ENCODE results near the gene SPECC1L. TPM values are rescaled to one million over a fixed set of nuclear protein-coding genes. Genes with fewer than 3 reads are reported as not detected.

The SPECC1L gene
- total and polyA plus RNA-seq, 2 of the 8 experiments (the other 6 are each of a cell fraction or from before 2014, with no cell fraction given), result 15.7 to 61.6 TPM

GRCh38 chr22:24455039-24455438 lies 184.4 kb downstream of the SPECC1L start:
- Histone ChIP-seq H3K4me3 (ENCODE audit: extremely low read depth in 1 of 4, insufficient read depth in 2 of 4, low read depth in 3 of 4, low read length in 4 of 4) (no peak overlapping the region), H3K18ac (ENCODE audit: extremely low read depth, low read length) (no peak overlapping the region), H3K56ac (replicated peaks; ENCODE audit: insufficient read length, low read depth, low read length) (no peak overlapping the region), H3K9me3 (ENCODE audit: insufficient read depth in 2 of 2, low read depth in 1 of 2, low read length in 1 of 2) (no peaks in the 10 kb centered on the region), H4K20me1 (replicated peaks in 1 of 2; ENCODE audit: control insufficient read depth in 1 of 2, insufficient read depth in 2 of 2, low read length in 2 of 2) (no peaks in the 10 kb centered on the region), H2AK5ac (ENCODE audit: low read depth, low read length) (no peak overlapping the region), H3K27ac (ENCODE audit: low read depth, low read length) (no peak overlapping the region), H3K9ac (replicated peaks in 1 of 4; ENCODE audit: extremely low read depth in 1 of 4, low read depth in 3 of 4, low read length in 3 of 4) (no peak overlapping the region), H3K23me2 (ENCODE audit: low read depth, low read length) (no peaks in the 10 kb centered on the region), H2BK20ac (ENCODE audit: low read length) (no peak overlapping the region), H3K14ac (ENCODE audit: insufficient read length) (no peak overlapping the region), H4K5ac (ENCODE audit: insufficient read length, low read depth, low read length) (no peak overlapping the region), H4K8ac (ENCODE audit: extremely low read depth, insufficient read depth, low read length) (no peak overlapping the region; the same call in 1 of the 2 replicates), H3K79me2 (ENCODE audit: control insufficient read depth in 1 of 2, insufficient read depth in 2 of 2, low read length in 2 of 2) (no peaks in the 10 kb centered on the region), H3K4me1 (replicated peaks in 1 of 4; ENCODE audit: control insufficient read depth in 3 of 4, insufficient read depth in 4 of 4, low read length in 3 of 4) (no peaks in the 10 kb centered on the region), H3K79me1 (ENCODE audit: low read depth, low read length) (no peaks in the 10 kb centered on the region), H3K36me3 (ENCODE audit: control insufficient read depth in 2 of 4, insufficient read depth in 4 of 4, low read length in 3 of 4) (no peaks in the 10 kb centered on the region), H2AFZ (ENCODE audit: low read length) (no peak overlapping the region), H2BK12ac (ENCODE audit: low read depth, low read length) (no peak overlapping the region), H3K4me2 (ENCODE audit: insufficient read depth in 1 of 2, low read depth in 2 of 2, low read length in 2 of 2) (no peak overlapping the region), H2BK15ac (ENCODE audit: low read length) (no peak overlapping the region), H2BK5ac (ENCODE audit: low read depth, low read length) (no peak overlapping the region), H3K27me3 (replicated peaks in 1 of 4; ENCODE audit: control insufficient read depth in 3 of 4, extremely low read depth in 1 of 4, insufficient read depth in 3 of 4, low read length in 3 of 4) (no peaks in the 10 kb centered on the region; a peak in 1 of 7 replicates), H4K91ac (replicated peaks; ENCODE audit: insufficient read length, low read length) (no peak overlapping the region), H3K23ac (ENCODE audit: insufficient read length) (no peak overlapping the region), H3K4ac (replicated peaks; ENCODE audit: insufficient read length, low read depth, low read length) (no peak overlapping the region), H2BK120ac (replicated peaks; ENCODE audit: low read depth, low read length) (no peak overlapping the region)
- POLR2A ChIA-PET (ENCODE audit: partially characterized antibody), result no interaction called here
- CTCF ChIA-PET (ENCODE audit: partially characterized antibody), result interaction anchor here (0.9 to 3.7 kb wide), 3 partner anchors 33 to 52 kb away, joined by 4 to 12 read pairs (median 6); no protein-coding TSS in a partner anchor
- FAIRE-seq (no peak), DNase-seq (ENCODE audit: low read depth in 1 of 2, low spot score in 2 of 2) (no peak)
- 83% methylated on average over 4 of the region's 4 CpGs; no CpG with 5 or more reads in 1 of the 2 experiments for WGBS, 2 experiments (ENCODE audit: extremely low coverage in 1 of 2, insufficient coverage in 1 of 2, insufficient read length in 1 of 2, insufficient replicate concordance in 2 of 2, low coverage in 1 of 2, low lambda C conversion rate in 2 of 2, missing lambda C conversion rate in 1 of 2)
- TF ChIP-seq YY1 (IDR thresholded peaks at IDR 0.05; ENCODE audit: low read depth, low read length), result no peak
- TF ChIP-seq GABPA (IDR thresholded peaks at IDR 0.05; ENCODE audit: borderline replicate concordance, insufficient read depth, low read length), result no peak
- TF ChIP-seq MAX (IDR thresholded peaks at IDR 0.05), result no peak
- TF ChIP-seq SP2 (IDR thresholded peaks at IDR 0.05; ENCODE audit: low read length), result no peak
- TF ChIP-seq HDAC6 (IDR thresholded peaks at IDR 0.05; ENCODE audit: low read depth, low read length), result no peak
- TF ChIP-seq TEAD4 (IDR thresholded peaks at IDR 0.05; ENCODE audit: low read depth, low read length), result no peak
- TF ChIP-seq ATF2 (IDR thresholded peaks at IDR 0.05; ENCODE audit: low read length), result no peak
- no peak for TF ChIP-seq CTBP2 (IDR thresholded peaks at IDR 0.05; ENCODE audit: borderline replicate concordance, insufficient read depth, insufficient read length, low read length)
- no peak for TF ChIP-seq CREB1 (IDR thresholded peaks at IDR 0.05)
